GM19452 (cell line): ENCODE measurements around the gene TRIM25.

Experiments used
- ATAC-seq: cut with Tn5 transposase; IDR thresholded peaks from one replicate; pipeline ENCODE4 v1.9.1; 2021; ENCODE audit not compliant: unreplicated experiment

TRIM25 gene

GRCh38 chr17:56868716-56869115 lies 45.1 kb downstream of the TRIM25 start:
- ATAC-seq: no peak

- no peak for ATAC-seq
These were observed 45.9 kb downstream of the TRIM25 start for GRCh38 chr17:56867948-56868376.

- ATAC-seq: no peak
These were observed 47.4 kb downstream of the TRIM25 start for GRCh38 chr17:56866496-56866895.

- ATAC-seq: no peak
These were observed 47.8 kb downstream of the TRIM25 start for GRCh38 chr17:56866076-56866475.

- no peak for ATAC-seq
These were observed 49.9 kb downstream of the TRIM25 start for GRCh38 chr17:56863974-56864373.

- no peak for ATAC-seq
These were observed 52.0 kb downstream of the TRIM25 start for GRCh38 chr17:56861899-56862298.

- ATAC-seq: no peak
These were observed 62.8 kb downstream of the TRIM25 start for GRCh38 chr17:56851008-56851407.

- ATAC-seq: no peak
These were observed 63.3 kb downstream of the TRIM25 start for GRCh38 chr17:56850591-56850990.

GRCh38 chr17:56849131-56849530 lies 64.7 kb downstream of the TRIM25 start:
- no peak for ATAC-seq

- no peak for ATAC-seq
These were observed 66.7 kb downstream of the TRIM25 start for GRCh38 chr17:56847106-56847505.

GRCh38 chr17:56845934-56846333 lies 67.9 kb downstream of the TRIM25 start:
- ATAC-seq: no peak

GRCh38 chr17:56842577-56842976 lies 71.3 kb downstream of the TRIM25 start:
- ATAC-seq: no peak

GRCh38 chr17:56838687-56839086 lies 75.2 kb downstream of the TRIM25 start:
- ATAC-seq: no peak
